Glutamatergic neuron (in vitro differentiated cells): ENCODE data around the gene IL18BP. TPM values are rescaled to one million over a fixed set of nuclear protein-coding genes. Genes with fewer than 3 reads are reported as not detected.

Experiments used
- DNase-seq: peaks from one replicate; pipeline ENCODE4 v3.0.0; 2022
- H3K27ac Mint-ChIP-seq: one replicate; pipeline ENCODE4 v1.8.0; 2020; ENCODE audit warnings: mild to moderate bottlenecking, mixed read lengths, inconsistent platforms; ENCODE audit not compliant: unreplicated experiment
- H3K27me3 Mint-ChIP-seq: one replicate; pipeline ENCODE4 v1.8.0; 2020; ENCODE audit warnings: mild to moderate bottlenecking, moderate library complexity, mixed read lengths, inconsistent platforms; ENCODE audit not compliant: unreplicated experiment
- H3K36me3 Mint-ChIP-seq: one replicate; pipeline ENCODE4 v1.8.0; 2020; ENCODE audit warnings: mild to moderate bottlenecking, mixed read lengths, inconsistent platforms; ENCODE audit not compliant: unreplicated experiment
- H3K4me1 Mint-ChIP-seq: one replicate; pipeline ENCODE4 v1.8.0; 2020; ENCODE audit warnings: mild to moderate bottlenecking, low read depth, mixed read lengths, inconsistent platforms; ENCODE audit not compliant: unreplicated experiment
- H3K4me3 Mint-ChIP-seq: one replicate; pipeline ENCODE4 v1.8.0; 2020; ENCODE audit warnings: mild to moderate bottlenecking, mixed read lengths, inconsistent platforms; ENCODE audit not compliant: unreplicated experiment
- H3K9me3 Mint-ChIP-seq: one replicate; pipeline ENCODE4 v1.8.0; 2020; ENCODE audit warnings: mild to moderate bottlenecking, moderate library complexity, mixed read lengths, inconsistent platforms; ENCODE audit not compliant: unreplicated experiment
- CTCF ChIP-seq: fragments of 200-600 bp; sonication (generic); IDR thresholded peaks from one replicate; pipeline ENCODE4 v1.5.0; 2021; ENCODE audit not compliant: partially characterized antibody, unreplicated experiment
- total RNA-seq: library from RNA; stranded (reverse); fragmentation: NEBNext Ultra II Directional; extraction: Animal tissue kit (Norgen Biotek cat#: 25700); gene quantifications from one replicate; pipeline ENCODE4 v1.2.1, GENCODE V29; 2021; ENCODE audit not compliant: unreplicated experiment

The IL18BP gene
- total RNA-seq, 1 donor from 2014 or later, result 13.1 TPM

GRCh38 chr11:72041364-72042063 lies 42.8 kb downstream of the IL18BP start:
- Mint-ChIP-seq H3K4me3 (no peak overlapping the region), H3K27ac (no peak overlapping the region), H3K36me3 (no peaks in the 10 kb centered on the region), H3K9me3 (peaks cover 3% of the 10 kb centered on the region), H3K27me3 (peaks cover 2% of the 10 kb centered on the region), H3K4me1 (peaks cover 23% of the 10 kb centered on the region)
- peak; percentile 53 for DNase-seq
- no peak for TF ChIP-seq CTCF

- no peak for DNase-seq
- Mint-ChIP-seq H3K9me3 (peaks cover 3% of the 10 kb centered on the region), H3K4me3 (no peak overlapping the region), H3K4me1 (peaks cover 18% of the 10 kb centered on the region), H3K36me3 (no peaks in the 10 kb centered on the region), H3K27ac (no peak overlapping the region), H3K27me3 (peaks cover 2% of the 10 kb centered on the region)
- TF ChIP-seq CTCF, result no peak
Measured at GRCh38 chr11:72042064-72042745, 43.5 kb downstream of the IL18BP start.

DNA sequence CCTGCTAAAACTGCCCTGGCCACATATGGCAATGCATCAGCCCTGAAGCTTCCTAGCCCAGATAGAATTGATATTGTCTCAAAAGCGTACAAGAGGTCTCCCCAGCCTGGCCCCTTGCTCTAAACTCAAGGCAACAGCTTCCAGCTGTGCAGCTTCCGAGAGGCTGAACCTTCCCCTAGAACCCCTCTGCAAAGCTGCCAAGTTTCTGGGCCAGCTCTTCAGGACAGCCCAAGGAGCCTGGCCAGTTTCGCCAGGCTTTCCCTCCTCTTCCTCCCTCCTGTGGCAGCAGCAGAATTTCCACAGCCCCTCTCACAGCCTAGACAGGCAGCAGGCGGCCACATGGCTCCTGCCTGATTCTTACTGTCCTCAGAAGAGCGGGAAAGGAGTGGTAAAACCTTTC lies 47.1 kb downstream of the IL18BP start:
- Mint-ChIP-seq H3K36me3 (no peaks in the 10 kb centered on the region), H3K4me1 (peaks cover 11% of the 10 kb centered on the region), H3K9me3 (peaks cover 3% of the 10 kb centered on the region), H3K4me3 (no peak overlapping the region), H3K27me3 (peaks cover 2% of the 10 kb centered on the region), H3K27ac (no peak overlapping the region)
- no peak for TF ChIP-seq CTCF
- no peak for DNase-seq

GRCh38 chr11:72048766-72049460 lies 50.2 kb downstream of the IL18BP start:
- TF ChIP-seq CTCF, result no peak
- Mint-ChIP-seq H3K27me3 (peaks cover 2% of the 10 kb centered on the region), H3K4me1 (no peaks in the 10 kb centered on the region), H3K27ac (peak overlapping the region; percentile 26), H3K36me3 (no peaks in the 10 kb centered on the region), H3K4me3 (no peak overlapping the region), H3K9me3 (no peaks in the 10 kb centered on the region)
- DNase-seq, result no peak

Other genes with a start within 250 kb of the IL18BP start
- gene DEFB108B, start 165.7 kb upstream of the IL18BP start, total RNA-seq, result not detected
- not detected for gene DEFB131B, start 120.5 kb upstream of the IL18BP start, total RNA-seq
- gene XNDC1N, start 70.3 kb upstream of the IL18BP start, total RNA-seq, result 7.6 TPM
- gene RNF121, start 69.9 kb upstream of the IL18BP start, total RNA-seq, result 40.4 TPM
- 207 TPM for gene NUMA1, start 81.6 kb downstream of the IL18BP start, total RNA-seq
- gene LRRC51, start 81.9 kb downstream of the IL18BP start, total RNA-seq, result 8.3 TPM
- gene LAMTOR1, start 104.4 kb downstream of the IL18BP start, total RNA-seq, result 68.3 TPM
- not detected for gene TOMT, start 107.0 kb downstream of the IL18BP start, total RNA-seq
- 31.9 TPM for gene ANAPC15, start 113.8 kb downstream of the IL18BP start, total RNA-seq
- not detected for gene FOLR3, start 136.8 kb downstream of the IL18BP start, total RNA-seq
- gene FOLR1, start 193.2 kb downstream of the IL18BP start, total RNA-seq, result not detected
- not detected for gene FOLR2, start 217.9 kb downstream of the IL18BP start, total RNA-seq
- gene INPPL1, start 225.9 kb downstream of the IL18BP start, total RNA-seq, result 62.8 TPM
- gene PHOX2A, start 245.3 kb downstream of the IL18BP start, total RNA-seq, result 12.0 TPM